ENCODE measurements around the gene BNC1.

The BNC1 gene, protein sequence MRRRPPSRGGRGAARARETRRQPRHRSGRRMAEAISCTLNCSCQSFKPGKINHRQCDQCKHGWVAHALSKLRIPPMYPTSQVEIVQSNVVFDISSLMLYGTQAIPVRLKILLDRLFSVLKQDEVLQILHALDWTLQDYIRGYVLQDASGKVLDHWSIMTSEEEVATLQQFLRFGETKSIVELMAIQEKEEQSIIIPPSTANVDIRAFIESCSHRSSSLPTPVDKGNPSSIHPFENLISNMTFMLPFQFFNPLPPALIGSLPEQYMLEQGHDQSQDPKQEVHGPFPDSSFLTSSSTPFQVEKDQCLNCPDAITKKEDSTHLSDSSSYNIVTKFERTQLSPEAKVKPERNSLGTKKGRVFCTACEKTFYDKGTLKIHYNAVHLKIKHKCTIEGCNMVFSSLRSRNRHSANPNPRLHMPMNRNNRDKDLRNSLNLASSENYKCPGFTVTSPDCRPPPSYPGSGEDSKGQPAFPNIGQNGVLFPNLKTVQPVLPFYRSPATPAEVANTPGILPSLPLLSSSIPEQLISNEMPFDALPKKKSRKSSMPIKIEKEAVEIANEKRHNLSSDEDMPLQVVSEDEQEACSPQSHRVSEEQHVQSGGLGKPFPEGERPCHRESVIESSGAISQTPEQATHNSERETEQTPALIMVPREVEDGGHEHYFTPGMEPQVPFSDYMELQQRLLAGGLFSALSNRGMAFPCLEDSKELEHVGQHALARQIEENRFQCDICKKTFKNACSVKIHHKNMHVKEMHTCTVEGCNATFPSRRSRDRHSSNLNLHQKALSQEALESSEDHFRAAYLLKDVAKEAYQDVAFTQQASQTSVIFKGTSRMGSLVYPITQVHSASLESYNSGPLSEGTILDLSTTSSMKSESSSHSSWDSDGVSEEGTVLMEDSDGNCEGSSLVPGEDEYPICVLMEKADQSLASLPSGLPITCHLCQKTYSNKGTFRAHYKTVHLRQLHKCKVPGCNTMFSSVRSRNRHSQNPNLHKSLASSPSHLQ

DNA sequence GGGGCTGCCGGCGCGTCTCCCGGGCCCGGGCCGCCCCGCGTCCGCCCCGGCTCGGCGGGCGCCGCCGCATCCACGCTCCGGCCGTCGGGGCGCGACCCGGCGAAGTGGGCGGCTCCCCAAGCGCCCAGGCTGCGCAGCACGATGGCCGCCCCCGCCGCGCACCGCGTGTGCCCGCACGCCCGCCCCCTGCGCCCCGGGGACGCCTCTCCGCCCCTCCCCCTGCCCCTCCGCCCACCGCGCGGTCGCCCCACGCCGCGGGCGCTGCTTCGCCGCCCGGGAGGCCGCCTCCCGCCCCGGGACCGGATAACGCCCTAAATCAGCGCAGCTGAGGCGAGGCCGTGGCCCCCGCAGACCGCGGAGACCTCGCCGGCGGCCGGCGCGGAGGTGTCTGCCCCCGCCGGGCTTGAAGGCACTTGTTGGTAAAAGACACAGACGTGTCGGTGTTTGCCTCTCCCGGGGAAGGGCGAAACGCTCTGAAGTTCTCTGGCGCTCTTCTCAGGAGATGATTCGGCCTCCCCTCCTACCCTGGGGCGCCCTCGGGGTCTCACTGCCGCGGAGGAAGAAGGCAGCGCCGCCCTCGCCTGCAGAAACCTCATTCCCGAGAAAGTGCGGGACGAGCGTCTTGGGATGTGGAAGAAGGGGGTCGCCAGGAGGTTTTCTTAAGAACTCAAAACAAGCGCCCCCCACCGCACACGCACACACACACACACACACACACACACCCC, at the start of gene BNC1:
Gene BNC1, minus strand, starts transcription at position 106 of the 725 bp plus-strand sequence. Its CDS starts 36 bp downstream, at position 70.
- Histone ChIP-seq H3K9me3 (ENCODE audit: low read depth, low read length) (no peaks in the 10 kb centered on the region), H3K36me3 (ENCODE audit: insufficient read depth, low read length) (no peaks in the 10 kb centered on the region), H3K9ac (ENCODE audit: insufficient read length) (peak within 1 kb of the TSS; percentile 78), H3K27ac (no peak within 1 kb of the TSS), H3K4me3 (peak within 1 kb of the TSS; percentile 98)
- TF ChIP-seq EZH2 (IDR thresholded peaks at IDR 0.05) (no peak), POLR2AphosphoS5 (IDR thresholded peaks at IDR 0.05; ENCODE audit: borderline replicate concordance, low read depth, low read length) (no peak), FOXP2 (optimal IDR thresholded peaks at IDR 0.05; ENCODE audit: control extremely low read depth, extremely low read length, insufficient read depth) (no peak)
- no peak for DNase-seq (ENCODE audit: low read depth, low spot score)

DNA sequence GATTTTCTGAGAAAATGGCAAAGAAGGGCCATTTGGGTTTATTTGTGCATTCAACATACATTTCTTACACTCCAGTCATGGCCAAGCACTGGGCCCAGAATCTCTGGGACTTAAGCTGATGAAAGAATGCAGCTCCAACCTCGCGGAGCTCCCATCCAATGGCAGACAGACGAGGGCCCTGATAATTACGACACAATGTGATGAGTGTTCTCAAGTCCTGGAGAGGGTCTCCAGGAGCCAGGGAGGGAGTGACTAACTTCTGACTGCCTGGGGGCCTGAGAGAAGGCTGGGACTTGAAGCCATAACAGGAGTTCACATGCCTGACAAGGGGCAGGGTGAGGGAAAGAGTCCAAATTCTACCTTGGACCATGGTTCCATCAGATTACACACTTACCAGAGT, 42.6 kb upstream of the BNC1 start:
- Histone ChIP-seq H3K36me3 (ENCODE audit: insufficient read depth, low read length) (no peaks in the 10 kb centered on the region), H3K9me3 (ENCODE audit: low read depth, low read length) (no peaks in the 10 kb centered on the region), H3K9ac (ENCODE audit: insufficient read length) (no peak overlapping the region), H3K4me3 (no peak overlapping the region), H3K27ac (no peak overlapping the region)
- DNase-seq (ENCODE audit: low read depth, low spot score): no peak
- TF ChIP-seq EZH2 (IDR thresholded peaks at IDR 0.05): no peak
- no peak for TF ChIP-seq POLR2AphosphoS5 (IDR thresholded peaks at IDR 0.05; ENCODE audit: borderline replicate concordance, low read depth, low read length)
- TF ChIP-seq FOXP2 (optimal IDR thresholded peaks at IDR 0.05; ENCODE audit: control extremely low read depth, extremely low read length, insufficient read depth): no peak

DNA sequence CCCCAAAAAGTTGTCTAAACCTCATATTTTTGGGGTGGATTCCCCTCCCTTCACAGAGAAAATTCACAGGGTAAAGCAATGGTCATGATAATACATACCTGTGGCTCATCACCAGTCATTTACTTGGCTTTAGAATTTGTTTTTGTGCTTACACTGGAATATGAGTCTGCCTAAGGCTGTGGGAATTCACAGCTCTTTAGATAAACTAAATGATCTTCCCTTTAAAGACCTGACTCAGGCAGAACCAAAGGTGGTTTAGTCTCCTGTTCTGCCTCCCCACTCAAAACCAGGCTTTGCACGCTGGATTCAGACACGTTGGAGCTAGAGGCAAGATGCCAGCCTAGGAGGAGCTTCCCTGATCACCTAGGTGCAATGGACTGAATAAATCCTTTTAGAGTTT, 40.3 kb upstream of the BNC1 start:
- no peak overlapping the region for H3K4me3 ChIP-seq
- DNase-seq (ENCODE audit: low read depth, low spot score): no peak
- no peaks in the 10 kb centered on the region for H3K9me3 ChIP-seq (ENCODE audit: low read depth, low read length)
- TF ChIP-seq POLR2AphosphoS5 (IDR thresholded peaks at IDR 0.05; ENCODE audit: borderline replicate concordance, low read depth, low read length) (no peak), EZH2 (IDR thresholded peaks at IDR 0.05) (no peak), FOXP2 (optimal IDR thresholded peaks at IDR 0.05; ENCODE audit: control extremely low read depth, extremely low read length, insufficient read depth) (no peak)
- no peak overlapping the region for H3K27ac ChIP-seq
- no peaks in the 10 kb centered on the region for H3K36me3 ChIP-seq (ENCODE audit: insufficient read depth, low read length)
- H3K9ac ChIP-seq (ENCODE audit: insufficient read length): no peak overlapping the region

DNA sequence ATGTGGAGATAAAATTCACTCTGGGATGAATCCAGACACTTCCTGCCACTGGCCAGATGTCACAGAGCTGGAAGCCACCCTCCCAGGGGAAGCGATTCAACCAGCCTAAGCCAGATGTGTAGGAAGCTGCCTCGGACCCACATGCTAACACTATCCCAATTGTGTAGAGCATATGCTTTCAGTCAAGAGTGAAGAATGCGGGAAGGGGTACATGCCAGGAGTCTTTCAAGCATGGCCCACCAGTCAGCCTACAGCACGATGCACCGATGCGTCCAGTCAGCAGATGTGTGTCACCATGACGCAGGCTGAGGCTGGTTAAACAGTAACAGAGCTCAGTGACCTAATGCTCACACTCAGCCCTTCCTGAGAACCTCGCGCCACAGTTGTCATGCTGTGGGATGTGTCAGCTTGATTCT, 38.8 kb upstream of the BNC1 start:
- TF ChIP-seq POLR2AphosphoS5 (IDR thresholded peaks at IDR 0.05; ENCODE audit: borderline replicate concordance, low read depth, low read length) (no peak), FOXP2 (optimal IDR thresholded peaks at IDR 0.05; ENCODE audit: control extremely low read depth, extremely low read length, insufficient read depth) (peak; percentile 20)

DNA sequence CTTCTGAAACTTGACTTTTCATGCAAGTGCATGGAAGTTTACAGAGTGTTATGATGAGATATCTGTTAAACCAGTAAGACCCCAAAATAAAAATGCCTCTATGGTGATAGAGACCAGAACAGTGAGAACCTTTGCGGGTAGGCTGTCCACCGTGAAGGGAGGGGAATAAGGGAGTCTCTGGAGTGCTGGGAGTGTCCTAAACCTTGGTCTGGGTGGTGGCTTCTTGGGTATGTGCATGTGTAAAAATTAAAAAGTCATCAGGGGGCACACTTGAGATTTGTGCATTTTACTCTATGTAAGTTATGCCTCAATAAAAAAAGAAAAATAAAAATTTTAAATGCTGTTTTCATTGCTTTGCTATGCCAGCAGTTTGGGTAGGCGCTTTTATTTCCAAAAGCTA, 38.2 kb upstream of the BNC1 start:
- no peak for TF ChIP-seq FOXP2 (optimal IDR thresholded peaks at IDR 0.05; ENCODE audit: control extremely low read depth, extremely low read length, insufficient read depth)
- no peak for TF ChIP-seq POLR2AphosphoS5 (IDR thresholded peaks at IDR 0.05; ENCODE audit: borderline replicate concordance, low read depth, low read length)
- H3K9ac ChIP-seq (ENCODE audit: insufficient read length): peak overlapping the region; percentile 13
- H3K4me3 ChIP-seq: peak overlapping the region; percentile 56
- DNase-seq (ENCODE audit: low read depth, low spot score): no peak
- no peaks in the 10 kb centered on the region for H3K36me3 ChIP-seq (ENCODE audit: insufficient read depth, low read length)
- H3K27ac ChIP-seq: peak overlapping the region; percentile 97
- H3K9me3 ChIP-seq (ENCODE audit: low read depth, low read length): no peaks in the 10 kb centered on the region

More for the DNA sequence above, 38.8 kb upstream of the BNC1 start:
- no peak for DNase-seq (ENCODE audit: low read depth, low spot score)
- H3K36me3 ChIP-seq (ENCODE audit: insufficient read depth, low read length): no peaks in the 10 kb centered on the region
- H3K9ac ChIP-seq (ENCODE audit: insufficient read length): no peak overlapping the region
- H3K4me3 ChIP-seq: peak overlapping the region; percentile 56; the same call in 1 of the 2 replicates
- peak overlapping the region; percentile 97 for H3K27ac ChIP-seq
- H3K9me3 ChIP-seq (ENCODE audit: low read depth, low read length): no peaks in the 10 kb centered on the region

- DNase-seq (ENCODE audit: low read depth, low spot score): no peak
- Histone ChIP-seq H3K4me3 (peak overlapping the region; percentile 56), H3K27ac (peak overlapping the region; percentile 97), H3K9me3 (ENCODE audit: low read depth, low read length) (no peaks in the 10 kb centered on the region), H3K9ac (ENCODE audit: insufficient read length) (peak overlapping the region; percentile 43), H3K36me3 (ENCODE audit: insufficient read depth, low read length) (no peaks in the 10 kb centered on the region)
- TF ChIP-seq FOXP2 (optimal IDR thresholded peaks at IDR 0.05; ENCODE audit: control extremely low read depth, extremely low read length, insufficient read depth): no peak
- peak; percentile 16; the same call in 1 of the 2 replicates for TF ChIP-seq POLR2AphosphoS5 (IDR thresholded peaks at IDR 0.05; ENCODE audit: borderline replicate concordance, low read depth, low read length)
Measured at GRCh38 chr15:83322061-83322460, 37.6 kb upstream of the BNC1 start.

GRCh38 chr15:83320844-83321243, 36.4 kb upstream of the BNC1 start:
- no peak for TF ChIP-seq POLR2AphosphoS5 (IDR thresholded peaks at IDR 0.05; ENCODE audit: borderline replicate concordance, low read depth, low read length)
- TF ChIP-seq EZH2 (IDR thresholded peaks at IDR 0.05): no peak
- no peak for TF ChIP-seq FOXP2 (optimal IDR thresholded peaks at IDR 0.05; ENCODE audit: control extremely low read depth, extremely low read length, insufficient read depth)
- DNase-seq (ENCODE audit: low read depth, low spot score): no peak
- H3K9me3 ChIP-seq (ENCODE audit: low read depth, low read length): no peaks in the 10 kb centered on the region
- H3K27ac ChIP-seq: peak overlapping the region; percentile 97
- H3K36me3 ChIP-seq (ENCODE audit: insufficient read depth, low read length): no peaks in the 10 kb centered on the region
- H3K4me3 ChIP-seq: peak overlapping the region; percentile 18; the same call in 1 of the 2 replicates
- no peak overlapping the region for H3K9ac ChIP-seq (ENCODE audit: insufficient read length)
